Activated T-helper 17 cell treated with anti-CD3 and anti-CD28 coated beads, Interleukin-2, amount 50 U/mL, for 72 hours (primary cell): ENCODE data around the gene RBX1. TPM values are rescaled to one million over a fixed set of nuclear protein-coding genes. Genes with fewer than 3 reads are reported as not detected.

Experiments used
- ATAC-seq: fragments of 150-1000 bp; cut with Tn5 transposase; replicated peaks from 2 replicates; pipeline ENCODE4 v1.10.0; 2021; ENCODE audit warnings: mild to moderate bottlenecking, moderate library complexity
- H3K27ac Mint-ChIP-seq: one replicate; pipeline ENCODE4 v1.8.0; 2022; ENCODE audit warnings: mixed read lengths
- H3K27me3 Mint-ChIP-seq: one replicate; pipeline ENCODE4 v1.8.0; 2022; ENCODE audit warnings: mixed read lengths
- H3K36me3 Mint-ChIP-seq: one replicate; pipeline ENCODE4 v1.8.0; 2022; ENCODE audit warnings: low read depth, mild to moderate bottlenecking, mixed read lengths
- H3K4me1 Mint-ChIP-seq: one replicate; pipeline ENCODE4 v1.8.0; 2022; ENCODE audit warnings: mixed read lengths
- H3K4me3 Mint-ChIP-seq: one replicate; pipeline ENCODE4 v1.8.0; 2022; ENCODE audit warnings: mild to moderate bottlenecking, mixed read lengths
- H3K9me3 Mint-ChIP-seq: one replicate; pipeline ENCODE4 v1.8.0; 2022; ENCODE audit warnings: mixed read lengths
- total RNA-seq, 2 donors: library from RNA; stranded (reverse); gene quantifications; one replicate each; pipeline ENCODE4 v1.2.3, GENCODE V29; 2022

The RBX1 gene
- total RNA-seq, 2 donors from 2014 or later, result 70.8 to 93.0 TPM

- Mint-ChIP-seq H3K27ac (peak overlapping the region; percentile 95), H3K4me3 (peak overlapping the region; percentile 86)
Observed at GRCh38 chr22:41022470-41023298, 71.5 kb downstream of the RBX1 start.

More at GRCh38 chr22:41022470-41023298, 71.5 kb downstream of the RBX1 start:
- no peaks in the 10 kb centered on the region for H3K36me3 Mint-ChIP-seq
- peaks cover 11% of the 10 kb centered on the region for H3K4me1 Mint-ChIP-seq
- ATAC-seq, result peak; percentile 83
- H3K27me3 Mint-ChIP-seq, result no peaks in the 10 kb centered on the region
- H3K9me3 Mint-ChIP-seq, result no peaks in the 10 kb centered on the region

Other genes starting within 250 kb of the RBX1 start
- gene SLC25A17, start 132.0 kb upstream of the RBX1 start, total RNA-seq, result 10 to 100 TPM; 19.4 to 40.9 TPM
- gene ST13, start 94.7 kb upstream of the RBX1 start, total RNA-seq, result 100 to 1,000 TPM; 224 to 229 TPM
- 10 to 100 TPM; 11.9 to 15.7 TPM for gene XPNPEP3, start 94.2 kb upstream of the RBX1 start, total RNA-seq
- not detected for gene DNAJB7, start 89.3 kb upstream of the RBX1 start, total RNA-seq
- 10 to 100 TPM; 58.6 to 77.2 TPM for gene EP300, start 141.2 kb downstream of the RBX1 start, total RNA-seq